Measurements from ENCODE around the gene ZPR1. TPM values are rescaled to one million over a fixed set of nuclear protein-coding genes. Genes with fewer than 3 reads are reported as not detected.
A peak's percentile ranks its signal among the peaks of the same experiment; 100 is the strongest.

The ZPR1 gene
- total RNA-seq, 4 donors from 2014 or later: 22.1 to 31.0 (median 26.2) TPM

DNA sequence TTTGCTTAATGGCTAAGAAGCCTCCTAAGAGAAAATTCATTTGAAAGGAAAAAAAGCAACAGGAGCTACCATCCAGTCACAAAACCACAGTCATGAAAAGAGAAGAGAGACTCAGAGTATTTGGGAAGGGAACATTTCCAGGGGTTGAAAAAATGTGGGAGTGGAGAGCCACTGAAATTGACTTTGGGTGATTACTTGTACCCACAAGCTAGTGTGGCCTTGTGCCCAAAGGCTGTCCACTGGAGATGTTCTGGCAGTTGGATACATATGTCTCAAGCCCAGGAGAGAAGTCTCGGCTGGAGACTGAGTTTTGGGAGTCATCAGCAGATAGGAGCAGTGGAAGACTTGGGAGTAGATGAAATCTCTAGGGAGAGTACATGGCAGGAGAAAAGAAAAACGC, 7.0 kb upstream of the ZPR1 start:
- TF ChIP-seq POLR2A (IDR thresholded peaks at IDR 0.05): no peak
- TF ChIP-seq, protein P1, sequence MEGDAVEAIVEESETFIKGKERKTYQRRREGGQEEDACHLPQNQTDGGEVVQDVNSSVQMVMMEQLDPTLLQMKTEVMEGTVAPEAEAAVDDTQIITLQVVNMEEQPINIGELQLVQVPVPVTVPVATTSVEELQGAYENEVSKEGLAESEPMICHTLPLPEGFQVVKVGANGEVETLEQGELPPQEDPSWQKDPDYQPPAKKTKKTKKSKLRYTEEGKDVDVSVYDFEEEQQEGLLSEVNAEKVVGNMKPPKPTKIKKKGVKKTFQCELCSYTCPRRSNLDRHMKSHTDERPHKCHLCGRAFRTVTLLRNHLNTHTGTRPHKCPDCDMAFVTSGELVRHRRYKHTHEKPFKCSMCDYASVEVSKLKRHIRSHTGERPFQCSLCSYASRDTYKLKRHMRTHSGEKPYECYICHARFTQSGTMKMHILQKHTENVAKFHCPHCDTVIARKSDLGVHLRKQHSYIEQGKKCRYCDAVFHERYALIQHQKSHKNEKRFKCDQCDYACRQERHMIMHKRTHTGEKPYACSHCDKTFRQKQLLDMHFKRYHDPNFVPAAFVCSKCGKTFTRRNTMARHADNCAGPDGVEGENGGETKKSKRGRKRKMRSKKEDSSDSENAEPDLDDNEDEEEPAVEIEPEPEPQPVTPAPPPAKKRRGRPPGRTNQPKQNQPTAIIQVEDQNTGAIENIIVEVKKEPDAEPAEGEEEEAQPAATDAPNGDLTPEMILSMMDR (IDR thresholded peaks at IDR 0.05): no peak

DNA sequence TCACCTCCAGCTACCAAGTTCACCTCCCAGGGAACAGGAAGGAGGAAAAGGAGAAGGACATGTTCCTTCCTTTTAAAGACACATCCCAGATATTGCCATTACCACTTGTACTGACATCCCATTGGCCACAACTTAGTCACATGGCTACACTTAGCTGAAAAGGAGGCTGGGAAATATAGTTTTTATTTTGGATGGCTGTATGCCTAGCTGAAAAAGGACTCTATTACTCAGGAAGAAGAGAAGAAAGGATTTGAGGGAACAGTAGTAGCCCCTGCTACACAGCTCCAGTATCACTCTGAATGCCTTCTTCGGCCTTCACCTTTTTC, 5.9 kb upstream of the ZPR1 start:
- intact Hi-C loops (cut with DNase I): no loop called here
- peaks cover 5 to 11% (median 7%) of the 10 kb centered on the region in 3 donors for H3K4me1 ChIP-seq
- H3K9me3 ChIP-seq: no peaks in the 10 kb centered on the region
- 90 to 100% methylated on average over 1 of the region's 1 CpG for WGBS, 2 donors
- H3K27me3 ChIP-seq: peaks cover 0 to 11% (median 0%) of the 10 kb centered on the region in 4 donors
- no peak overlapping the region for H3K4me3 ChIP-seq
- DNase-seq: no peak
- TF ChIP-seq, protein P1 (IDR thresholded peaks at IDR 0.05): no peak
- TF ChIP-seq POLR2A (IDR thresholded peaks at IDR 0.05): no peak
- no peaks in the 10 kb centered on the region for H3K36me3 ChIP-seq
- no peak overlapping the region for H3K27ac ChIP-seq

More for the DNA sequence above, 7.0 kb upstream of the ZPR1 start:
- Histone ChIP-seq H3K36me3 (no peaks in the 10 kb centered on the region), H3K9me3 (no peaks in the 10 kb centered on the region), H3K27ac (no peak overlapping the region), H3K4me3 (no peak overlapping the region), H3K4me1 (peaks cover 5 to 10% (median 7%) of the 10 kb centered on the region in 3 donors), H3K27me3 (peaks cover 0 to 15% (median 0%) of the 10 kb centered on the region in 4 donors)
- intact Hi-C loops (cut with DNase I): loop anchor here (5.0 kb wide), 1 partner anchor 312 kb away; no protein-coding TSS in a partner anchor
- WGBS, 2 donors: 72 to 78% methylated on average over 2 of the region's 2 CpGs
- no peak for DNase-seq

DNA sequence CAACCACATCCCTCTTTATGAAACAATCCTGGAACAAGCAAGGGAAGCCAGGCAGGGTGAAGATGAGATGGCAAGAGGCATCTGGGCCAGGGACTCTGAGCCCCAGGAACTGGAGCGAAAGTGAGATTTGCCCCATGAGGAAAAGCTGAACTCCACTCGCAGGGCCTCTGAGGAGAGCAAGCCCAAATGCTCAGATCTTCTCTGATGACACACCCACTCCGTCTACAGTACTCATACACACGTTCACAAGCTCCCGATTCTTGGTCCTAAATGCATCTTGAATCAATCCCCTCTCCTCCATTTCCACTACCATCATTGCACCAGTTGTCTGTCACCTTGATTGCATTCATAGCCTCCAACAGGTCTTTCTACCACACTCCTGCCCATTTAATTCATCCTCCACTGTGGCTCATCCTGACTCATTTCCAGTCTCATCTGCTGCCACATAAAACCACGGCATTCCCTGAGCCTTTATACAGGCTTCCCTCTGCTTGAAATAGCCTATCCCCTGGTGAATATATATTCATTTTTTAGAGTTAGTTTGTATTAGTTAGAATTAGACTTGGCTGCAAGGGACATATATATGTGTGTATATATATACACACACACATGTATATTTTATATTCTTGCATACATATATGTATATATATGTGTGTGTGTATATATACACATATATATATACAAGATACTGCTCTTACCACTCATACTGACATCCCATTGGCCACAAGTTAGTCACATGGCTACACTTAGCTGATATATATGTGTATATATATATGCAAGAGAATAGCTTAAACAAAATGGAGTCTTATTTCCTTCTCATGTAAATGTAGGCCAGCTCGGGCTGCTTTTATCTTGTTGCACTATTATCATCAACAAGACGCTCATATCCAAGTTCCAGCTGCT, 5.3 kb upstream of the ZPR1 start:
- H3K9me3 ChIP-seq: no peaks in the 10 kb centered on the region
- intact Hi-C loops (cut with DNase I): no loop called here
- H3K36me3 ChIP-seq: no peaks in the 10 kb centered on the region
- no peak overlapping the region for H3K27ac ChIP-seq
- DNase-seq: no peak
- 68 to 80% methylated on average over 8 of the region's 8 CpGs for WGBS, 2 donors
- no peak overlapping the region for H3K4me3 ChIP-seq
- TF ChIP-seq POLR2A (IDR thresholded peaks at IDR 0.05): no peak
- TF ChIP-seq, protein P1 (IDR thresholded peaks at IDR 0.05): no peak
- H3K27me3 ChIP-seq: peaks cover 0 to 11% (median 0%) of the 10 kb centered on the region in 4 donors
- peaks cover 8 to 18% (median 10%) of the 10 kb centered on the region in 3 donors for H3K4me1 ChIP-seq

DNA sequence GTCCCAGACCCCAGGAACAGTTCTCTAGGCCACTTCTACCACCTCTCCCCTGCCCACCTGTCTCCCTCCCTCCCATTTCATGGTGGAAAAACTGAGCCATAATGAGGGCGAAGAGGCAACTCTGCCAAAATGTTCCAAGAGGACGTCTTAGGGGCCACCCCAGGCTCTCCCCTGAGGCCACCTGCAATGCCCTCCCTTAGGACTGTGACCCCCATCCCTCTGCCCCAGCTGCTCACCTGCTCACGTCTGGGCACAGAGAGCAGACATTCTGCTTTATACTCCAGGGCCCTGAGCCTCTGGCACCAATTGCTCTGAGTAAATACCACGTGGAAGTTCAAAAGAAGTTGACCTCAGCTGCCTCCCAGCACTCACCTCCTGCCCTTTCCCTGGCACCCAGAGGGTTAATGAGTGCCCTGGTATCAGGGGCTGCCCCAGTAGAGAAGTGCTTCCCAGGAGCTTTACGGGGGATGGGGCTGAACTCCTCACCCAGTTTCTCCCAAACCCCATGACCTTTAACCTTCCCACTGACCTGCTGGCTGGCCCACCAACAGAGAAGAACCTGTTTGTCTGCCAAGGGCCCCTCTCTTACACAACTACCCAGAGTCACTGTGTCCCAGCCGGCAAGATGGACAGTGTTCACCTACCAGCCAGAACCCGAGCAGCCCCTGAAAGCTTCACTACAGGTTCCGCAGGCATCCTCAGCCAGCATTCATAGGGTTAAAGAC, 4.5 kb upstream of the ZPR1 start:
- Histone ChIP-seq H3K4me3 (no peak overlapping the region), H3K27me3 (peaks cover 0 to 11% (median 0%) of the 10 kb centered on the region in 4 donors), H3K4me1 (peaks cover 8 to 19% (median 10%) of the 10 kb centered on the region in 3 donors), H3K9me3 (no peaks in the 10 kb centered on the region), H3K36me3 (no peaks in the 10 kb centered on the region), H3K27ac (no peak overlapping the region)
- 75 to 77% methylated on average over 6 of the region's 8 CpGs for WGBS, 2 donors
- DNase-seq: no peak
- intact Hi-C loops (cut with DNase I): no loop called here
- TF ChIP-seq, protein P1 (IDR thresholded peaks at IDR 0.05): no peak
- TF ChIP-seq POLR2A (IDR thresholded peaks at IDR 0.05): no peak

DNA sequence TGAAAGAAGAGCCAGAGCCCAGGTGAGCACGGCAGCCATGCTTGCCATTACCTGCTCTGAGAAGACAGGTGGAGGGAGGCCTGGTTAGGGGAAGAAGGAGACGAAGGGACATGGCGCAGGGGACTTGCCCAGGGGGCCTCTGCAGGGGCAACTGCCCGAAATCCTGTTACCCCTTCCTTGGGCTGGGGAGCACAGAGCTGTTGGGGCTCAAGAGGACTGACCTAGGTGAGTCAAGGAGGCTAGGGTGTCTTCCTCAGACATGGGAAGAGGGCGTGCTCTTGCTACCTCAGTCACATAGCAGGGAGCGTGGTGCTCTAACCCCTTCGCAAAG, 4.0 kb upstream of the ZPR1 start, which contains the start of gene APOA5:
TSS of gene APOA5 (minus strand) at position 67 of the 331 bp plus-strand sequence. CDS start at position 48, 19 bp downstream.
- WGBS, 2 donors: 79 to 82% methylated on average over 4 of the region's 7 CpGs
- DNase-seq: no peak

More for the DNA sequence above, 4.0 kb upstream of the ZPR1 start, which contains the start of gene APOA5:
- intact Hi-C loops (cut with DNase I): no loop called here
- Histone ChIP-seq H3K4me3 (peak within 1 kb of the TSS in 1 of 4 donors; percentile 43), H3K9me3 (no peaks in the 10 kb centered on the region), H3K27ac (no peak within 1 kb of the TSS), H3K36me3 (no peaks in the 10 kb centered on the region), H3K27me3 (peaks cover 0 to 11% (median 0%) of the 10 kb centered on the region in 4 donors), H3K4me1 (peaks cover 10 to 24% (median 14%) of the 10 kb centered on the region in 3 donors)
- TF ChIP-seq, protein P1 (IDR thresholded peaks at IDR 0.05): no peak
- TF ChIP-seq POLR2A (IDR thresholded peaks at IDR 0.05): no peak

All from esophagus squamous epithelium (tissue), 5 donors.